ENCODE data around the gene C1orf21. TPM values are rescaled to one million over a fixed set of nuclear protein-coding genes. Genes with fewer than 3 reads are reported as not detected.

The C1orf21 gene
- total RNA-seq, 4 donors from 2014 or later, result 13.1 to 30.6 (median 22.1) TPM

- no peak overlapping the region for H3K27ac ChIP-seq
Observed at GRCh38 chr1:184471686-184472085, 84.9 kb downstream of the C1orf21 start.

GRCh38 chr1:184472136-184472535 is 85.3 kb downstream of the C1orf21 start:
- Histone ChIP-seq H3K27ac (no peak overlapping the region), H3K36me3 (no peaks in the 10 kb centered on the region), H3K4me3 (replicated peaks in 1 of 3) (no peak overlapping the region), H3K4me1 (peaks cover 7 to 9% of the 10 kb centered on the region in 2 donors), H3K9me3 (no peaks in the 10 kb centered on the region), H3K27me3 (no peaks in the 10 kb centered on the region)
- TF ChIP-seq CTCF (IDR thresholded peaks at IDR 0.05) (no peak), POLR2A (IDR thresholded peaks at IDR 0.05) (no peak)
- DNase-seq, result no peak
- intact Hi-C loops (cut with DNase I), result no loop called here
- 61 to 75% methylated on average over 2 of the region's 2 CpGs for WGBS, 2 donors

More at GRCh38 chr1:184471686-184472085, 84.9 kb downstream of the C1orf21 start:
- no peak for TF ChIP-seq POLR2A (IDR thresholded peaks at IDR 0.05)
- intact Hi-C loops (cut with DNase I), result no loop called here
- H3K9me3 ChIP-seq, result no peaks in the 10 kb centered on the region
- no peak overlapping the region for H3K4me3 ChIP-seq (replicated peaks in 1 of 3)
- peaks cover 7 to 10% of the 10 kb centered on the region in 2 donors for H3K4me1 ChIP-seq
- no peak for DNase-seq
- no peaks in the 10 kb centered on the region for H3K36me3 ChIP-seq
- H3K27me3 ChIP-seq, result no peaks in the 10 kb centered on the region
- WGBS, 2 donors, result 90 to 93% methylated on average over 5 of the region's 5 CpGs

- 86 to 87% methylated on average over 9 of the region's 9 CpGs for WGBS, 2 donors
- intact Hi-C loops (cut with DNase I), result no loop called here
- TF ChIP-seq CTCF (IDR thresholded peaks at IDR 0.05) (no peak), POLR2A (IDR thresholded peaks at IDR 0.05) (no peak)
- Histone ChIP-seq H3K4me3 (replicated peaks in 1 of 3) (no peak overlapping the region), H3K36me3 (no peaks in the 10 kb centered on the region), H3K9me3 (no peaks in the 10 kb centered on the region), H3K27me3 (no peaks in the 10 kb centered on the region), H3K27ac (no peak overlapping the region), H3K4me1 (peaks cover 7 to 9% of the 10 kb centered on the region in 2 donors)
- DNase-seq, result no peak
Observed at GRCh38 chr1:184473176-184473966, 86.5 kb downstream of the C1orf21 start.

GRCh38 chr1:184476187-184476586 is 89.4 kb downstream of the C1orf21 start:
- no peak for TF ChIP-seq POLR2A (IDR thresholded peaks at IDR 0.05)
- no peak for TF ChIP-seq CTCF (IDR thresholded peaks at IDR 0.05)
- Histone ChIP-seq H3K27me3 (no peaks in the 10 kb centered on the region), H3K27ac (no peak overlapping the region), H3K9me3 (no peaks in the 10 kb centered on the region), H3K4me3 (replicated peaks in 1 of 3) (no peak overlapping the region), H3K36me3 (no peaks in the 10 kb centered on the region), H3K4me1 (no peaks in the 10 kb centered on the region)
- WGBS, 2 donors, result 93 to 97% methylated on average over 2 of the region's 2 CpGs
- intact Hi-C loops (cut with DNase I), result no loop called here
- DNase-seq, result no peak

- 95 to 96% methylated on average over 14 of the region's 14 CpGs for WGBS, 2 donors
- Histone ChIP-seq H3K4me1 (peaks cover 22 to 27% of the 10 kb centered on the region in 2 donors), H3K36me3 (no peaks in the 10 kb centered on the region), H3K9me3 (no peaks in the 10 kb centered on the region), H3K27me3 (no peaks in the 10 kb centered on the region), H3K4me3 (replicated peaks in 1 of 3) (no peak overlapping the region), H3K27ac (no peak overlapping the region)
- no peak for DNase-seq
- TF ChIP-seq CTCF (IDR thresholded peaks at IDR 0.05) (no peak), POLR2A (IDR thresholded peaks at IDR 0.05) (no peak)
- intact Hi-C loops (cut with DNase I), result no loop called here
Observed at GRCh38 chr1:184479435-184480167, 92.8 kb downstream of the C1orf21 start.

All from thyroid gland (tissue), 4 donors.